IPS DF 19.7 (cell line): ENCODE data around the gene PPFIBP2.

Experiments
- DNase-seq: peaks from one replicate; pipeline ENCODE4 v3.0.0-alpha.2; 2013; ENCODE audit warnings: low read depth, low spot score

PPFIBP2 gene

GRCh38 chr11:7513234-7514098, at the start of gene PPFIBP2:
Gene PPFIBP2, plus strand, starts transcription at chr11:7513999. Its CDS starts 35,477 bp downstream, at chr11:7549476.
- no peak for DNase-seq

DNA sequence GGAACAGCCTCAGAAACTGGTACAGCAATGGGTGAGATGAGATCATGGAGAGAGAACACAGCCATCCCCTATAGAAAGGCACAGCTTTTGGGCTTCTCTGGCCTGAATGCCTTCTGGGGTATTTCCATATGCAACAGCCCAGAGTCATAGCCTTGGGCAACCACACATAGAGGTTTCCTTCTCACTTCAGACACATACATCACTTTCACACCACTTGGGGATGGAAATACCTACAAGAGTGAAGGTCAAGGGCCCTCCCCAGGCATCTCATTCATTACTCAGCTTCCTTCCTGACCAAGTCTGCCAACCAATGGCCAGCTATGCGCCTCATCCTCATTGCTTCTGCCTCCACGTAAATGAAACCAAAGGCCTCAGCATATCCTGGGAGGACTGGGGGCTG, 46.1 kb upstream of the PPFIBP2 start:
- DNase-seq: no peak

DNA sequence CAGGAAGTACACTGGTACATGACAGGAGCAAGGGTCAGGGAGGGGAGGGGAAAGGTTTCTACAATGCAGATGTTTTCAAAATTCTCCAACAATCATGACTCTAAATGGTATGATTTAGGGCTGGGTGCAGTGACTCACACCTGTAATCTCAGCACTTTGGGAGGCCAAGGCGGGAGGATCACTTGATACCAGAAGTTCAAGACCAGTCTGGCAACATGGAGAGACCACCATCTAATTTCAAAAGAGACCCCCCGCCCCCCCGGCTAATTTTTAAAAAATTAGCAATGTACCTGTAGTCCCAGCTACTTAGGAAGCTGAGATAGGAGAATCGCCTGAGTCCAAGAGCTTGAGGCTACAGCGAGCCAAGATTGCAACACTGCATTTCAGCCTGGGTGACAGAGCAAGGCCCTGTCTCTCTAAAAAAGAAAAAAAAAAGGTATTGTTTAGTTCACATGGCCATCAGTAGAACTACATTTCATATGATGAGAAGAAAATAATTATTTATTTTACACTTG, 44.4 kb upstream of the PPFIBP2 start:
- DNase-seq: no peak

DNA sequence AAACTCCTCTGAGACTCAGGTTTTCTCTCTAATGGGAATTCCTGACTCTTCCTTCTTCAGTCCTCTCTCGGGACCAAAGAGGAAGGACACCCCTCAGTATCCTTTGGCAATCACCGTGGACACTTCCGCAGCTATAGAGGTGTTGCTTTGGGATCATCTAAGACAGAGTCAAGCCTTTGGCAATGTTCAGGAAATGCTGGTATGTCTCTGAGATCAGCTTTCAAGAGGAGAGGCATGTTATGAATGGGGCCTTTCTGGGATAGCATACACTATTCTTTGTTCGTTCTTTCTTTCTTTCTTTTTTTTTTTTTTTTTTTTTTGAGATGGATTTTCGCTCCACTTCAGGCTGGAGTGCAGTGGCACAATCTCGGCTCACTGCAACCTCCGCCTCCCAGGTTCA, 42.7 kb upstream of the PPFIBP2 start:
- DNase-seq: no peak

GRCh38 chr11:7473717-7474116, 40.1 kb upstream of the PPFIBP2 start:
- no peak for DNase-seq

GRCh38 chr11:7480113-7480512, 33.7 kb upstream of the PPFIBP2 start:
- DNase-seq: no peak

DNA sequence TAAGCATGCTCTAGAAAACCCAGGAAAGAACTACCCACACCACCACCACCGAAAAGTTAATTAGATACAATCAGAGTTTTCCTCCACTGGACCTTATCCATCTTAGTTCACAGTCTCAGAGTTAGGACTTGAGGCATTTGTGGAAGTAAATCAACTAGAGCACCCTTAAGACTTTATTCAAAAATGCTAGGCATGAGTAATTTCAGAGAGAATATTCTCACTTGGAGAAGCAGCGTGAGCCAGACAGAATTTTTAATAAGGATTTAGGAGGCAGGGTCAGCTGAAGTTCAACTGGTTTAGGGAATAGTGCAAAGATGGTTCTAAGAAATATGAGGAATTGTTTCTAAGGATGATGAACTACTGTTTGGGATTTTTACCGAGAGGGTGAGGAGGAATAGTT, 29.7 kb upstream of the PPFIBP2 start:
- no peak for DNase-seq

DNA sequence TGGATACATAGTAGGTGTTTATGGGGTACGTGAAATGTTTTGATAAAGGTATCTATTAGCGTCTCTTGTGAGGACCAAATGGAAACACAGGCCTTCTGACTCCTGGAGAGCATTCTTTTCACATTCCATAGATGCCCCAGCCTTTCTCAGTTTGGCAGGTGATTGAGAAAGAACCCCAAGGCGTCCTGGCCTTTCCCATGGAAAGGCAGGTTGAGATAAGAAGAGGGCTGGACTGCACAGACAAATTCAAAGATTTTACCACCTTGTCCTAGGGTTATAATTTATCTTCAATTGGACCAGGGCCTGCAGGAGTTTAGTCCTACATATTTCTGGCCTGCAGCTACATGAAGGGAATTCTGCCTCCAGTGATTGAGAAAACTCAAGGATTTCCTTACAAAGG, 29.2 kb upstream of the PPFIBP2 start:
- DNase-seq: no peak

GRCh38 chr11:7485186-7486097, 28.4 kb upstream of the PPFIBP2 start, which contains the start of gene OLFML1:
Gene OLFML1, plus strand, starts transcription at chr11:7485506. Its CDS starts 370 bp downstream, at chr11:7485876.
- DNase-seq: no peak

DNA sequence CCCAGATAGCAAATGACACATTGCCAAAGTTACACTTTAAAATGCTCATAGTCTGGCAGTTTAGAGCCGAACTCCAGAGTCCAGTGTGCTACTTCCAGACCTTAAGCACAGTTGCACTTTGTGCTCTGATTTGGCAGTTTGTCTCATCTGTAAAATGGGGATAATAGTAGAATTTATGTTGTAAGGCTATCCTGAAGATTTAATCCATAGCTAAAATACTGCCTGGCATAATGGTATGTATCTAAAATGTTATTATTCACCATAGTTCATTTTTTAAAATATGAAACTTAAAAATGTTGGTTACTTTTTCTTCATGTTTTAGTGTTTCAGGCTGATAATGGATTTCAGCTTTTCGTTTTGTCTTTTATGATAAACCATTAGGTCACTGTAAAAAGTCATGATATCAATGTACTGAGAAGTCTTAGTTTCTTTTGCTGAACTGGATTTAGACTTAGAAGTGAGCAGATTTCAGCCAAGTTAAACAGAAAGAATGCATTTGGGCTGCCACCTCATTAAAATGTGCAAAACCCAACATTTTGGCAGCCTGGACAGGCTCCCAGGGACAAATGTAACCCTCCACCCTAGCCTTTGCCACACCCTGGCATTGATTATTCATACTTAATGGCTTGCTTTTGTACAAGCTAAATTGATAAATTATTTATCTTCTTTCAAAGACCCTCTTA, 27.6 kb upstream of the PPFIBP2 start:
- DNase-seq: no peak

DNA sequence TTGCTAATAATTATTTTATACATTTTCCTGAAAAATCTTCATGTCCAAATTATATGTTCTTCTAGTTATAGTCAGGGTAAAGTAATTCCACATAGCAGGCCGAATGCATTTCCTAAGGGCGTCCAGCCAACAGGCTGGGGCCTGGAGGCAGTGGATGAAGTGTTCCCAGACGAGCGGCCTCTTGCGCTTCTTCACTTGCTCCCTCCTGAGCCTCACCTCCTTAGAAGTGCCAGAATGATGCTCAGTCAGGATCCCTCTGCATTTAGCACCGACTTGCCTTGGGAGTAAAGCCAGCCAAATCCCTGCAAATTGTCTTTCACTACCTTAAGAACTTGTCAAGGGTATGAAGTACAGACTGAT, 27.0 kb upstream of the PPFIBP2 start:
- DNase-seq: no peak

DNA sequence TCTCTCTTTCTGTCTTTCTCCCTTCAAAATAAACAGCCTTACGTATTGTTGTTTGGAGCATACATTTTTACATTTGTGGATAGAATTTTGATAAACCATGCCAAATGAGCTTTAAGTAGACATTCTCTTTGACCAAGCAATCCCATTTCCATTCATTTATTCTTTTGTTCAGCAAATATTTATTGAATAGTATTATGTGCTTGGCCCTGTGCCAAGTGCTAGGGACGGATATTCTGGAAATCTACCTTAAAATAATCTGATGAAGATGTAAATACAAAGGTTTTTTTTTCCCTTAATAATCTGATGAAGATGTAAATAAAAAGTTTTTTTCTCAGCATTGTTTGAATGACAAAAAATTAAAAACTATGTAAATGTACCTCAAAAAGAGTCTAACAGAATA, 26.4 kb upstream of the PPFIBP2 start:
- no peak for DNase-seq

DNA sequence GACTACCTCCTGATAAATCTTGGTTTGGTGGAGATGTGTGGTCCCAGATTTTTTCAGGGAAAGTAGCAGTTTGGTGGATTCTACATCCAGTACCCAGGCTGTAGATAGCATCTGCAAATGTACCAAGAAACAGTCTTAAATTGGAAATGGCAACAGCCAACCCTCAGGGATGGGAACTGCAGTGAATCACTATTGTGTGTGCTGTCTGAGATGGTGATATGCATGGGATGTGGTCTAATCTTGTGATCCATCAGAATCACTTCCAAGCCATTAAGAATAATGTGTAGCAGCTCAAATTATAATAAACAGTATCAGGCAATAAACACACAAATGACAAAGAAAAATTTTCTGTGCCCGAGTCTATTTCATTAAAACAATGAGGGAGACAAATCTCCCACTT, 25.1 kb upstream of the PPFIBP2 start:
- DNase-seq: no peak

DNA sequence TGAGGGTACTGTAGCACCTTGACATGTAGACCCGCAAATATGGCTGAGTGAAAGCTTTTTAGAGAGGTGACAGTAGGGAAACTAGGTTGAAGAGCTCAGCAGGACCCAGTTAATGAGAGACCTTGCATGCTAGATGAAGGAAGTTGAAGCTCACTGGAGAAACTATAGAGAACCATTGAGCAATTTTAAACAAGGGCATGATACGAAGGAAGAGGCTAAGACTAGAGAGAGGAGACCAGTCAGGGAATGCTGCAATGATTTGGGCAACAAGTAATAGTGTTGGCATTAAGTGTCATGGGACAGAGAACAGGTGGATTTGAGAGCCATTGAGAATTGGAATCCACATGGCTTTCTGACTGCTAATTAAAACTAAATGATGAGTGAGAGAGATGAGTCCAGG, 24.4 kb upstream of the PPFIBP2 start:
- no peak for DNase-seq

DNA sequence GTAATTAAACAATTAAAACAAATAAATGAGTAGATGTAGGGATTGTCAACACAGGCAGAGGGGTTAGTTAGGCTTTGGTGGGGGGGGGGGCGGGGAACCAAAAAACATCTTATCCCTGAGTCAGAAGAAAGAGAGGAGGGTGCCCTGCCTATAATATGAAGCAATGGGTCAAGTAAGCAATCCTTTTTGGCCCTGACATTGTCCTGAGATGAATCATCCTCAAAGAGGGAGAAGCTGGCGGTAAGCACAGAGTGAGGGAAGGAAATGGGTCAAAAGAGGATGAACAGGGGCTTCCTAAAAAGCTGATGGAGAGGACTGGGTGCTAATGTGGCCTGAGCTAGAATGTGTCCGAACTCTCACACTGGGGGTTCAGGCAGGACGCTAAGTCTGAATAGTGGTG, 23.7 kb upstream of the PPFIBP2 start:
- DNase-seq: no peak

DNA sequence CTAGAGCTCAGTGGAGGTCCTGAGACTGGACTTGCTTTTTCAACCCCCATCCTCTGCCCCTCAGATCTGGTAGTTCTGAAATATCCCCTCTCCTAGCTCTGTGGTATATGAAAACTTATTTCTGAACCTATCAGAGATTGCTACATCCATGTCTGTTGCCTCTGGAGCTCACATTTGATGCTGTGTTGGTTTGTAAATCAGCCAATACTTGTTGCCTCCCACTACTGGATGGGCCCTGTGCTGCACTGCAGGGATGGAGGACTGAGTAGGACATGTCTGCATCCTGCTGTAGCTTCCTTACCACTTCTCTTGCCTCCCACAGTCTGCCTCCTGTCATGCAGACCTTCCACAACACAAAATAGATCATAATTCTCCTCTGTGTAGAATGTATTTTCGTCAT, 23.3 kb upstream of the PPFIBP2 start:
- no peak for DNase-seq

- DNase-seq: no peak
Observed at GRCh38 chr11:7492253-7492652, 21.5 kb upstream of the PPFIBP2 start.

- no peak for DNase-seq
Observed at GRCh38 chr11:7493670-7494069, 20.1 kb upstream of the PPFIBP2 start.

GRCh38 chr11:7494086-7494745, 19.6 kb upstream of the PPFIBP2 start:
- DNase-seq: no peak

DNA sequence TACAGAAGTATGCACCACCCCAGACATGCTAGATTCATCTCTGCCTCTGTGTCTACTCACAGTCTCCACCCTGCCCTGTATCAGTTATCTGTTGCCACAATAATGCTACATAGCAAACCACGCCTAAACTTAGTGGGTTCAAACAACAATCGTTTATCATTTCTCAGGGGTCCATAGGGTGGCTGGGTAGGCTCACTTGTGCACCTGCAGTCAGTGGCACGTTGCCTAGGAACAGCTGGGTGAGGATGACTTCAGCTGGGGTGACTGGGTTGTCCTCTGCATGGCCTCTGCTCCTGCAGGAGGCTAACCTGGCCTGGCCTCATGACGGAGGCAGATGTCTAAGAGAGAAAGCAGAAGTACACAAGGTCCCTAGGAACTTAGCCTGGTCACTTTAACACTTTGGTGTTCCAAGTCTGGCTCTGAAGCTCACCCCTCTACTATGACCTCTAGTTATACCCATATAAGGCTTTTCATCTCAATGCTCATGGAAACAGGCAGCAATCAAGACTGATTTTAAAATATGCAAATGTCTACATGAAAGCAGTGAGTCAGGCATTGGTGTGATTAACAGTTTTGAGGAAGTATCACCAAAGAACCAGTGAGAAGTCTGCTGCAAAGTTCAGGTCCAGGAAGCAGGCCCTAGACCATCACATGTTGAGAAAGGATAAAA, 17.8 kb upstream of the PPFIBP2 start:
- no peak for DNase-seq

GRCh38 chr11:7498193-7498592, 15.6 kb upstream of the PPFIBP2 start:
- no peak for DNase-seq
